AG20443 (cell line): ENCODE measurements around the gene SMARCB1.
"Not testable (repeated sequence)": the region's sequence is repeated elsewhere in the genome, so short reads cannot be mapped to it uniquely, and the experiment has no call there.

Experiments
- DNase-seq: peaks from one replicate; pipeline ENCODE4 v3.0.0; 2012; ENCODE audit warnings: low spot score, mixed read lengths

The SMARCB1 gene

GRCh38 chr22:23846081-23846469 is 59.3 kb downstream of the SMARCB1 start:
- DNase-seq = no peak

GRCh38 chr22:23847310-23847920 is 60.6 kb downstream of the SMARCB1 start:
- DNase-seq = no peak

- no peak for DNase-seq
Measured at GRCh38 chr22:23847991-23848864, 61.5 kb downstream of the SMARCB1 start.

GRCh38 chr22:23849009-23850006 is 62.5 kb downstream of the SMARCB1 start:
- peak; percentile 94 for DNase-seq

- no peak for DNase-seq
Measured at GRCh38 chr22:23850136-23850611, 63.4 kb downstream of the SMARCB1 start.

GRCh38 chr22:23856721-23857605 is 70.2 kb downstream of the SMARCB1 start:
- peak; percentile 69 for DNase-seq

- peak; percentile 99 for DNase-seq
Measured at GRCh38 chr22:23857606-23858483, 71.1 kb downstream of the SMARCB1 start, which contains the start of gene SLC2A11. Gene SLC2A11 (plus strand): TSS chr22:23857875. CDS start chr22:23858000, 125 bp downstream.

- no peak for DNase-seq
Measured at GRCh38 chr22:23858484-23858815, 71.7 kb downstream of the SMARCB1 start.

- DNase-seq = no peak
Measured at GRCh38 chr22:23859201-23859600, 72.4 kb downstream of the SMARCB1 start.

GRCh38 chr22:23860187-23860586 is 73.4 kb downstream of the SMARCB1 start:
- not testable (repeated sequence) for DNase-seq

GRCh38 chr22:23862103-23862502 is 75.3 kb downstream of the SMARCB1 start:
- peak; percentile 66 for DNase-seq

- not testable (repeated sequence) for DNase-seq
Measured at GRCh38 chr22:23864499-23865154, 77.9 kb downstream of the SMARCB1 start.

- DNase-seq = no peak
Measured at GRCh38 chr22:23868580-23868979, 81.8 kb downstream of the SMARCB1 start.

GRCh38 chr22:23874871-23875270 is 88.1 kb downstream of the SMARCB1 start:
- DNase-seq = no peak

- no peak for DNase-seq
Measured at GRCh38 chr22:23875801-23876200, 89.0 kb downstream of the SMARCB1 start.

- no peak for DNase-seq
Measured at GRCh38 chr22:23877566-23877965, 90.8 kb downstream of the SMARCB1 start.

GRCh38 chr22:23878219-23878618 is 91.5 kb downstream of the SMARCB1 start:
- DNase-seq = no peak

GRCh38 chr22:23882370-23882769 is 95.6 kb downstream of the SMARCB1 start:
- no peak for DNase-seq

- DNase-seq = no peak
Measured at GRCh38 chr22:23883658-23884057, 96.9 kb downstream of the SMARCB1 start.
